Measurements from ENCODE around the gene ADAMTSL1. TPM values are rescaled to one million over a fixed set of nuclear protein-coding genes. Genes with fewer than 3 reads are reported as not detected.

ADAMTSL1 gene
- total RNA-seq: not detected

GRCh38 chr9:18473652-18474279 lies at the start of gene ADAMTSL1:
Gene ADAMTSL1, plus strand, starts transcription at chr9:18474153. Its CDS starts 80 bp downstream, at chr9:18474233.
- Mint-ChIP-seq H3K27ac (no peak within 1 kb of the TSS), H3K9me3 (no peaks in the 10 kb centered on the region), H3K4me3 (no peak within 1 kb of the TSS), H3K36me3 (ENCODE audit: low read depth) (no peaks in the 10 kb centered on the region), H3K4me1 (no peaks in the 10 kb centered on the region), H3K27me3 (peaks cover 10% of the 10 kb centered on the region)
- no peak for ATAC-seq (replicated peaks)

- no peak for ATAC-seq (replicated peaks)
- no peak overlapping the region for H3K27ac Mint-ChIP-seq
- no peaks in the 10 kb centered on the region for H3K9me3 Mint-ChIP-seq
- H3K27me3 Mint-ChIP-seq: peaks cover under 1% of the 10 kb centered on the region
- no peaks in the 10 kb centered on the region for H3K36me3 Mint-ChIP-seq (ENCODE audit: low read depth)
- no peaks in the 10 kb centered on the region for H3K4me1 Mint-ChIP-seq
- H3K4me3 Mint-ChIP-seq: no peak overlapping the region
Observed at GRCh38 chr9:18427691-18428090, 46.3 kb upstream of the ADAMTSL1 start.

GRCh38 chr9:18428661-18429060 lies 45.3 kb upstream of the ADAMTSL1 start:
- H3K36me3 Mint-ChIP-seq (ENCODE audit: low read depth): no peaks in the 10 kb centered on the region
- H3K4me1 Mint-ChIP-seq: no peaks in the 10 kb centered on the region
- no peaks in the 10 kb centered on the region for H3K9me3 Mint-ChIP-seq
- no peak overlapping the region for H3K4me3 Mint-ChIP-seq
- no peaks in the 10 kb centered on the region for H3K27me3 Mint-ChIP-seq
- no peak overlapping the region for H3K27ac Mint-ChIP-seq
- no peak for ATAC-seq (replicated peaks)

- H3K36me3 Mint-ChIP-seq (ENCODE audit: low read depth): no peaks in the 10 kb centered on the region
- no peaks in the 10 kb centered on the region for H3K27me3 Mint-ChIP-seq
- H3K4me3 Mint-ChIP-seq: no peak overlapping the region
- H3K4me1 Mint-ChIP-seq: no peaks in the 10 kb centered on the region
- H3K9me3 Mint-ChIP-seq: no peaks in the 10 kb centered on the region
- no peak for ATAC-seq (replicated peaks)
- H3K27ac Mint-ChIP-seq: no peak overlapping the region
Observed at GRCh38 chr9:18429070-18429469, 44.9 kb upstream of the ADAMTSL1 start.

- Mint-ChIP-seq H3K9me3 (no peaks in the 10 kb centered on the region), H3K4me1 (no peaks in the 10 kb centered on the region), H3K27me3 (peaks cover 23% of the 10 kb centered on the region), H3K36me3 (ENCODE audit: low read depth) (no peaks in the 10 kb centered on the region), H3K27ac (no peak overlapping the region), H3K4me3 (no peak overlapping the region)
- no peak for ATAC-seq (replicated peaks)
Observed at GRCh38 chr9:18433620-18434019, 40.3 kb upstream of the ADAMTSL1 start.

GRCh38 chr9:18437315-18438201 lies 36.4 kb upstream of the ADAMTSL1 start:
- Mint-ChIP-seq H3K36me3 (ENCODE audit: low read depth) (no peaks in the 10 kb centered on the region), H3K27me3 (peaks cover 31% of the 10 kb centered on the region)
- ATAC-seq (replicated peaks): no peak

GRCh38 chr9:18438300-18438925 lies 35.5 kb upstream of the ADAMTSL1 start:
- Mint-ChIP-seq H3K36me3 (ENCODE audit: low read depth) (no peaks in the 10 kb centered on the region), H3K27me3 (peaks cover 31% of the 10 kb centered on the region), H3K4me1 (peaks cover 3% of the 10 kb centered on the region), H3K27ac (no peak overlapping the region), H3K9me3 (no peaks in the 10 kb centered on the region), H3K4me3 (no peak overlapping the region)
- no peak for ATAC-seq (replicated peaks)

More at GRCh38 chr9:18437315-18438201, 36.4 kb upstream of the ADAMTSL1 start:
- Mint-ChIP-seq H3K4me3 (no peak overlapping the region), H3K4me1 (peaks cover 3% of the 10 kb centered on the region), H3K9me3 (no peaks in the 10 kb centered on the region), H3K27ac (no peak overlapping the region)

GRCh38 chr9:18438951-18439350 lies 35.0 kb upstream of the ADAMTSL1 start:
- peaks cover 3% of the 10 kb centered on the region for H3K4me1 Mint-ChIP-seq

GRCh38 chr9:18441261-18441660 lies 32.7 kb upstream of the ADAMTSL1 start:
- Mint-ChIP-seq H3K9me3 (no peaks in the 10 kb centered on the region), H3K4me3 (no peak overlapping the region), H3K36me3 (ENCODE audit: low read depth) (no peaks in the 10 kb centered on the region), H3K27me3 (peaks cover 24% of the 10 kb centered on the region), H3K27ac (no peak overlapping the region), H3K4me1 (peaks cover 3% of the 10 kb centered on the region)
- no peak for ATAC-seq (replicated peaks)

More at GRCh38 chr9:18438951-18439350, 35.0 kb upstream of the ADAMTSL1 start:
- Mint-ChIP-seq H3K9me3 (no peaks in the 10 kb centered on the region), H3K27me3 (peaks cover 31% of the 10 kb centered on the region), H3K4me3 (no peak overlapping the region), H3K27ac (no peak overlapping the region), H3K36me3 (ENCODE audit: low read depth) (no peaks in the 10 kb centered on the region)
- ATAC-seq (replicated peaks): no peak

- Mint-ChIP-seq H3K27me3 (peaks cover 13% of the 10 kb centered on the region), H3K4me1 (peaks cover 3% of the 10 kb centered on the region), H3K9me3 (no peaks in the 10 kb centered on the region), H3K36me3 (ENCODE audit: low read depth) (no peaks in the 10 kb centered on the region), H3K4me3 (no peak overlapping the region), H3K27ac (no peak overlapping the region)
- peak; percentile 76 for ATAC-seq (replicated peaks)
Observed at GRCh38 chr9:18442629-18443491, 31.1 kb upstream of the ADAMTSL1 start.

GRCh38 chr9:18447131-18447530 lies 26.8 kb upstream of the ADAMTSL1 start:
- Mint-ChIP-seq H3K9me3 (no peaks in the 10 kb centered on the region), H3K36me3 (ENCODE audit: low read depth) (no peaks in the 10 kb centered on the region), H3K4me1 (no peaks in the 10 kb centered on the region), H3K27ac (no peak overlapping the region), H3K4me3 (no peak overlapping the region), H3K27me3 (peaks cover 5% of the 10 kb centered on the region)
- ATAC-seq (replicated peaks): no peak

- H3K4me1 Mint-ChIP-seq: no peaks in the 10 kb centered on the region
- H3K36me3 Mint-ChIP-seq (ENCODE audit: low read depth): no peaks in the 10 kb centered on the region
- no peak overlapping the region for H3K27ac Mint-ChIP-seq
- no peaks in the 10 kb centered on the region for H3K9me3 Mint-ChIP-seq
- no peak overlapping the region for H3K4me3 Mint-ChIP-seq
- ATAC-seq (replicated peaks): no peak
- peaks cover 5% of the 10 kb centered on the region for H3K27me3 Mint-ChIP-seq
Observed at GRCh38 chr9:18447541-18447940, 26.4 kb upstream of the ADAMTSL1 start.

GRCh38 chr9:18448101-18448500 lies 25.9 kb upstream of the ADAMTSL1 start:
- no peak overlapping the region for H3K27ac Mint-ChIP-seq
- peaks cover 5% of the 10 kb centered on the region for H3K27me3 Mint-ChIP-seq
- H3K4me3 Mint-ChIP-seq: no peak overlapping the region
- H3K36me3 Mint-ChIP-seq (ENCODE audit: low read depth): no peaks in the 10 kb centered on the region
- H3K4me1 Mint-ChIP-seq: no peaks in the 10 kb centered on the region
- no peaks in the 10 kb centered on the region for H3K9me3 Mint-ChIP-seq
- ATAC-seq (replicated peaks): no peak

GRCh38 chr9:18451406-18451805 lies 22.5 kb upstream of the ADAMTSL1 start:
- Mint-ChIP-seq H3K4me3 (no peak overlapping the region), H3K27ac (no peak overlapping the region), H3K9me3 (no peaks in the 10 kb centered on the region), H3K27me3 (peaks cover 5% of the 10 kb centered on the region), H3K4me1 (no peaks in the 10 kb centered on the region), H3K36me3 (ENCODE audit: low read depth) (no peaks in the 10 kb centered on the region)
- no peak for ATAC-seq (replicated peaks)
